ENCODE measurements around the gene TMEM263. TPM values are rescaled to one million over a fixed set of nuclear protein-coding genes. Genes with fewer than 3 reads are reported as not detected.

TMEM263 gene
- total RNA-seq, 4 donors from 2014 or later, result 36.1 to 48.1 (median 42.0) TPM

GRCh38 chr12:106926657-106927056 lies 29.1 kb upstream of the TMEM263 start:
- Histone ChIP-seq H3K4me1 (no peaks in the 10 kb centered on the region), H3K4me3 (no peak overlapping the region), H3K27me3 (no peaks in the 10 kb centered on the region), H3K36me3 (no peaks in the 10 kb centered on the region), H3K27ac (no peak overlapping the region), H3K9me3 (no peaks in the 10 kb centered on the region)
- ATAC-seq, result no peak
- 100% methylated on average over 1 of the region's 1 CpG for WGBS, 2 donors (ENCODE audit: low coverage in 1 of 2)
- no peak for TF ChIP-seq POLR2A (IDR thresholded peaks at IDR 0.05)
- TF ChIP-seq POLR2AphosphoS5 (IDR thresholded peaks at IDR 0.05), result no peak
- no peak for TF ChIP-seq CTCF (IDR thresholded peaks at IDR 0.05)
- no peak for TF ChIP-seq EP300 (IDR thresholded peaks at IDR 0.05)

GRCh38 chr12:106934277-106934676 lies 21.4 kb upstream of the TMEM263 start:
- no peak overlapping the region for H3K4me3 ChIP-seq
- TF ChIP-seq EP300 (IDR thresholded peaks at IDR 0.05) (no peak), CTCF (IDR thresholded peaks at IDR 0.05) (no peak), POLR2A (IDR thresholded peaks at IDR 0.05) (no peak), POLR2AphosphoS5 (IDR thresholded peaks at IDR 0.05) (no peak)
- no peaks in the 10 kb centered on the region for H3K36me3 ChIP-seq
- no peaks in the 10 kb centered on the region for H3K27me3 ChIP-seq
- H3K27ac ChIP-seq, result no peak overlapping the region
- peaks cover 0 to 8% (median 0%) of the 10 kb centered on the region in 3 donors for H3K9me3 ChIP-seq
- ATAC-seq, result no peak
- no peaks in the 10 kb centered on the region for H3K4me1 ChIP-seq
- 89% methylated on average over 3 of the region's 3 CpGs; no CpG with 5 or more reads in 1 of the 2 donors for WGBS, 2 donors (ENCODE audit: low coverage in 1 of 2)

- Histone ChIP-seq H3K9me3 (no peaks in the 10 kb centered on the region), H3K27ac (no peak overlapping the region), H3K4me1 (no peaks in the 10 kb centered on the region), H3K27me3 (no peaks in the 10 kb centered on the region), H3K4me3 (no peak overlapping the region), H3K36me3 (no peaks in the 10 kb centered on the region)
- ATAC-seq, result no peak
- TF ChIP-seq POLR2AphosphoS5 (IDR thresholded peaks at IDR 0.05), result no peak
- TF ChIP-seq EP300 (IDR thresholded peaks at IDR 0.05), result no peak
- TF ChIP-seq CTCF (IDR thresholded peaks at IDR 0.05), result no peak
- TF ChIP-seq POLR2A (IDR thresholded peaks at IDR 0.05), result no peak
- 41 to 68% methylated on average over 6 of the region's 6 CpGs for WGBS, 2 donors (ENCODE audit: low coverage in 1 of 2)
Measured at GRCh38 chr12:106941481-106942156, 14.1 kb upstream of the TMEM263 start.

GRCh38 chr12:106942775-106943174 lies 12.9 kb upstream of the TMEM263 start:
- 90 to 93% methylated on average over 2 of the region's 2 CpGs for WGBS, 2 donors (ENCODE audit: low coverage in 1 of 2)
- H3K4me3 ChIP-seq, result no peak overlapping the region
- no peaks in the 10 kb centered on the region for H3K9me3 ChIP-seq
- no peak for TF ChIP-seq CTCF (IDR thresholded peaks at IDR 0.05)
- no peak for TF ChIP-seq EP300 (IDR thresholded peaks at IDR 0.05)
- no peak for TF ChIP-seq POLR2A (IDR thresholded peaks at IDR 0.05)
- TF ChIP-seq POLR2AphosphoS5 (IDR thresholded peaks at IDR 0.05), result no peak
- no peaks in the 10 kb centered on the region for H3K27me3 ChIP-seq
- no peaks in the 10 kb centered on the region for H3K4me1 ChIP-seq
- H3K27ac ChIP-seq, result no peak overlapping the region
- no peaks in the 10 kb centered on the region for H3K36me3 ChIP-seq
- no peak for ATAC-seq

- Histone ChIP-seq H3K36me3 (no peaks in the 10 kb centered on the region), H3K4me1 (no peaks in the 10 kb centered on the region), H3K9me3 (no peaks in the 10 kb centered on the region), H3K4me3 (no peak overlapping the region), H3K27ac (no peak overlapping the region), H3K27me3 (no peaks in the 10 kb centered on the region)
- ATAC-seq, result no peak
- 24 to 33% methylated on average over 1 of the region's 1 CpG for WGBS, 2 donors (ENCODE audit: low coverage in 1 of 2)
- TF ChIP-seq POLR2AphosphoS5 (IDR thresholded peaks at IDR 0.05) (no peak), EP300 (IDR thresholded peaks at IDR 0.05) (no peak), CTCF (IDR thresholded peaks at IDR 0.05) (no peak), POLR2A (IDR thresholded peaks at IDR 0.05) (no peak)
Measured at GRCh38 chr12:106945261-106945851, 10.4 kb upstream of the TMEM263 start.

Measured in gastroesophageal sphincter (tissue), 4 donors.